ENCODE results near the gene SDF4.

DNA sequence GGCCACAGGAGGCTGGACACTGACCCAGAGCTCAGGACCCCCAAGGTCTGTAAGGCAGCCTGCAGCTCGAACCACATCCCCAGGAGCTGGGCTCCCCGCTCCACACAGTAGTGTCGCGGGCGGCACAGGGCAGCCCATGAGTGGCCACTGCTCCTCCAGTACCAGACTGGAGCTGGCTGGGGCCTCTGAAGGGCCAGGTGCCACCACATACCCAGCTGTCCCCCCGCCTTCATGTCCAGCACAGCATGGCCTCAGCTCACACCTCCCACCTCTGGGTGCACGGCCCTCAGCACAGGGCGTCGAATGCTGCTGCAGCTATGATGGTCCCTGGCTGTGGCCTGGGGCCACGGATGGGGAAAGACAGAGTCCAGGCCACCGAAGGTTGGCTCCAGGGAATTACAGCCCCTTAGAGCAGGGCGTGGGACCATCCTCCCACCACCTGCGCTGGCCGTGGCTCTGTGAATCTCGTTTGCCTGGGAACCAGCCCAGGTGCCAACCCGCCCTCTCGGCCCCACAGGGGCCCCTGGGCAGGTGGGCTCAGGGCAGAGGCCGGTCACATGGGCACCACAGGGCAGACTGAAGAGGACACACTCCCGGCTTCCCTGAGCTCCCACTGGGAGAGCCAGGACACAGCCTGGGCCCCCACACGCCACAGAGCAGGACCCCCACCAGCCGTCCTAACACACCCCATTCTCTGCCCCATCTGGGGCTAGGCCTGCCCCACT is 15.8 kb downstream of the SDF4 start:
- TF ChIP-seq, protein P1, sequence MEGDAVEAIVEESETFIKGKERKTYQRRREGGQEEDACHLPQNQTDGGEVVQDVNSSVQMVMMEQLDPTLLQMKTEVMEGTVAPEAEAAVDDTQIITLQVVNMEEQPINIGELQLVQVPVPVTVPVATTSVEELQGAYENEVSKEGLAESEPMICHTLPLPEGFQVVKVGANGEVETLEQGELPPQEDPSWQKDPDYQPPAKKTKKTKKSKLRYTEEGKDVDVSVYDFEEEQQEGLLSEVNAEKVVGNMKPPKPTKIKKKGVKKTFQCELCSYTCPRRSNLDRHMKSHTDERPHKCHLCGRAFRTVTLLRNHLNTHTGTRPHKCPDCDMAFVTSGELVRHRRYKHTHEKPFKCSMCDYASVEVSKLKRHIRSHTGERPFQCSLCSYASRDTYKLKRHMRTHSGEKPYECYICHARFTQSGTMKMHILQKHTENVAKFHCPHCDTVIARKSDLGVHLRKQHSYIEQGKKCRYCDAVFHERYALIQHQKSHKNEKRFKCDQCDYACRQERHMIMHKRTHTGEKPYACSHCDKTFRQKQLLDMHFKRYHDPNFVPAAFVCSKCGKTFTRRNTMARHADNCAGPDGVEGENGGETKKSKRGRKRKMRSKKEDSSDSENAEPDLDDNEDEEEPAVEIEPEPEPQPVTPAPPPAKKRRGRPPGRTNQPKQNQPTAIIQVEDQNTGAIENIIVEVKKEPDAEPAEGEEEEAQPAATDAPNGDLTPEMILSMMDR (IDR thresholded peaks at IDR 0.05) = no peak
- no peak for TF ChIP-seq EP300 (IDR thresholded peaks at IDR 0.05)
